MM.1S (cell line): Measurements from ENCODE around the gene DCTN3.

Experiments
- EZH2 ChIP-seq: fragments of 300-600 bp; sonication (generic); optimal IDR thresholded peaks from 2 replicates; pipeline ENCODE3; 2017; ENCODE audit warnings: low read depth, mild to moderate bottlenecking, antibody characterized with exemption, low read length, mixed read lengths
- EZH2phosphoT487 ChIP-seq: fragments of 300-600 bp; sonication (generic); IDR thresholded peaks from 2 replicates; pipeline ENCODE4 v1.6.1; 2018; ENCODE audit warnings: antibody characterized with exemption, low read length
- TF ChIP-seq, protein P1 (sequence below): fragments of 300-600 bp; sonication (generic); IDR thresholded peaks from 2 replicates; pipeline ENCODE4 v1.5.1; 2016; ENCODE audit warnings: antibody characterized with exemption, low read length, mixed read lengths

DNA sequence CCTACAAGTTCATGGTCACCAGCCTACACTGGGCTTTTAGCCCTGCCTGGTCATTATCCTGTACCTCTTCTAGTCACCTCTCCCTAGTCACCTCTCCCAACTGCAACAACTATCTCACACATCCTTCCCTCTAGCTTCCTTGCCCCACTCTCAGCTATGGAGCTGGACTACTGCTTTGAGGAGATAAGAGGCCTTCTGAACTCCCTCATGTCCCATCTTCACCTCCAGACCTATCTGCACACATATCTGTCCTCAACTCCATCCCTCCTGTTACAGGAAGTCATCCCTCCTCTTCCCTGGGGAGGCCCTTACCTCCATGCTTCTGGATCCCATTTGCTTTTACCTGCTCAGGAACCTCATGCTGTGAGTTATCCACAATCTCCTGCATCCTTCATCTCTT, 14.1 kb downstream of the DCTN3 start:
- TF ChIP-seq, protein P1, sequence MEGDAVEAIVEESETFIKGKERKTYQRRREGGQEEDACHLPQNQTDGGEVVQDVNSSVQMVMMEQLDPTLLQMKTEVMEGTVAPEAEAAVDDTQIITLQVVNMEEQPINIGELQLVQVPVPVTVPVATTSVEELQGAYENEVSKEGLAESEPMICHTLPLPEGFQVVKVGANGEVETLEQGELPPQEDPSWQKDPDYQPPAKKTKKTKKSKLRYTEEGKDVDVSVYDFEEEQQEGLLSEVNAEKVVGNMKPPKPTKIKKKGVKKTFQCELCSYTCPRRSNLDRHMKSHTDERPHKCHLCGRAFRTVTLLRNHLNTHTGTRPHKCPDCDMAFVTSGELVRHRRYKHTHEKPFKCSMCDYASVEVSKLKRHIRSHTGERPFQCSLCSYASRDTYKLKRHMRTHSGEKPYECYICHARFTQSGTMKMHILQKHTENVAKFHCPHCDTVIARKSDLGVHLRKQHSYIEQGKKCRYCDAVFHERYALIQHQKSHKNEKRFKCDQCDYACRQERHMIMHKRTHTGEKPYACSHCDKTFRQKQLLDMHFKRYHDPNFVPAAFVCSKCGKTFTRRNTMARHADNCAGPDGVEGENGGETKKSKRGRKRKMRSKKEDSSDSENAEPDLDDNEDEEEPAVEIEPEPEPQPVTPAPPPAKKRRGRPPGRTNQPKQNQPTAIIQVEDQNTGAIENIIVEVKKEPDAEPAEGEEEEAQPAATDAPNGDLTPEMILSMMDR, result no peak
- TF ChIP-seq EZH2 (no peak), EZH2phosphoT487 (no peak)
